PC-9 (cell line): ENCODE data around the gene TNIK. TPM values are rescaled to one million over a fixed set of nuclear protein-coding genes. Genes with fewer than 3 reads are reported as not detected.

Experiments used
- BruUV-seq: library from RNA; stranded (reverse); fragments of 400-500 nt; replicated peaks from 2 replicates; lab custom pipeline; 2021; lab: Mats Ljungman, UMichigan
- CTCF ChIA-PET: fragments of 300-600 bp; sonication (Branson Sonifier 250); formaldehyde crosslinking; loops from one replicate; lab custom pipeline; 2022; ENCODE audit warnings: antibody characterized with exemption; lab: Charles Lee
- POLR2A ChIA-PET: fragments of 300-600 bp; sonication (Branson Sonifier 250); formaldehyde crosslinking; loops from one replicate; lab custom pipeline; 2022; ENCODE audit warnings: antibody characterized with exemption; ENCODE audit not compliant: unreplicated experiment; lab: Charles Lee
- DNase-seq, 2 experiments: peaks; one replicate each; pipeline versions ENCODE4 v3.0.0 to v3.0.0-alpha.2; 2015 to 2022; ENCODE audit warnings: mixed read lengths in 1 of 2
- H2AFZ ChIP-seq: fragments of 200-600 bp; sonication (generic); 2 replicates; pipeline ENCODE4 v1.8.1; 2017; ENCODE audit warnings: antibody characterized with exemption
- H3F3A ChIP-seq: fragments of 200-600 bp; sonication (generic); 2 replicates; pipeline ENCODE4 v1.8.1; 2017; ENCODE audit warnings: antibody characterized with exemption, mild to moderate bottlenecking, low read depth; ENCODE audit not compliant: insufficient read depth
- H3K27ac ChIP-seq: fragments of 200-600 bp; sonication (generic); 2 replicates; pipeline ENCODE4 v1.6.1; 2016; ENCODE audit warnings: mixed run types
- H3K27me3 ChIP-seq: fragments of 200-600 bp; sonication (generic); 2 replicates; pipeline ENCODE4 v1.6.1; 2016; ENCODE audit warnings: low read depth, mixed run types; ENCODE audit not compliant: insufficient read depth
- H3K36me3 ChIP-seq: fragments of 200-600 bp; sonication (generic); 2 replicates; pipeline ENCODE4 v1.6.1; 2016; ENCODE audit warnings: low read depth, mixed run types
- H3K4me1 ChIP-seq: fragments of 200-600 bp; sonication (generic); replicated peaks from 2 replicates; pipeline ENCODE4 v1.6.1; 2016; ENCODE audit warnings: mixed run types; ENCODE audit not compliant: insufficient read depth
- H3K4me2 ChIP-seq: fragments of 200-600 bp; sonication (generic); 2 replicates; pipeline ENCODE4 v1.6.1; 2017; ENCODE audit warnings: mixed run types
- H3K4me3 ChIP-seq: fragments of 200-600 bp; sonication (generic); 2 replicates; pipeline ENCODE4 v1.6.1; 2016; ENCODE audit warnings: mixed run types
- H3K79me2 ChIP-seq: fragments of 200-600 bp; sonication (generic); 2 replicates; pipeline ENCODE4 v1.6.1; 2017; ENCODE audit warnings: low read depth, mixed run types
- H3K9me2 ChIP-seq: fragments of 200-600 bp; sonication (generic); 2 replicates; pipeline ENCODE4 v1.8.1; 2017; ENCODE audit warnings: mild to moderate bottlenecking; ENCODE audit not compliant: insufficient read depth
- H3K9me3 ChIP-seq: fragments of 200-600 bp; sonication (generic); 2 replicates; pipeline ENCODE4 v1.8.1; 2016; ENCODE audit warnings: low read depth; ENCODE audit not compliant: insufficient read depth
- H4K20me1 ChIP-seq: fragments of 200-600 bp; sonication (generic); 2 replicates; pipeline ENCODE4 v1.8.1; 2017; ENCODE audit not compliant: insufficient read depth
- CTCF ChIP-seq: fragments of 200-600 bp; sonication (generic); conservative IDR thresholded peaks from 2 replicates; pipeline ENCODE4 v1.6.1; 2017; ENCODE audit warnings: mixed run types, antibody characterized with exemption, mild to moderate bottlenecking, moderate library complexity
- EZH2 ChIP-seq: fragments of 200-600 bp; sonication (generic); IDR thresholded peaks from 2 replicates; pipeline ENCODE4 v1.8.0; 2017; ENCODE audit warnings: antibody characterized with exemption, low read depth
- intact Hi-C: fragments of 100-400 bp; cut with micrococcal nuclease; formaldehyde crosslinking; loops from one replicate; pipeline ENCODE4 v1.10.0; 2022; ENCODE audit not compliant: unreplicated experiment
- total RNA-seq: library from RNA; stranded (reverse); gene quantifications from 2 replicates; pipeline ENCODE4 v1.2.3, GENCODE V29; 2021

The TNIK gene
- total RNA-seq, 1 experiment from 2014 or later: 30.7 TPM

GRCh38 chr3:171239757-171240503, 220.3 kb downstream of the TNIK start:
- CTCF ChIA-PET: interaction anchor here (0.5 kb wide), 1 partner anchor 364 kb away, joined by 4 read pairs; no protein-coding TSS in a partner anchor
- BruUV-seq: no TSS peak
- H3F3A ChIP-seq: no peaks in the 10 kb centered on the region; the same call in 1 of the 2 replicates
- H3K4me1 ChIP-seq: peaks cover 12% of the 10 kb centered on the region
- no peaks in the 10 kb centered on the region for H3K9me3 ChIP-seq
- no peaks in the 10 kb centered on the region for H4K20me1 ChIP-seq
- H3K79me2 ChIP-seq: no peaks in the 10 kb centered on the region
- H3K9me2 ChIP-seq: no peaks in the 10 kb centered on the region
- no peak overlapping the region for H3K4me3 ChIP-seq
- TF ChIP-seq EZH2: no peak
- no peaks in the 10 kb centered on the region for H3K27me3 ChIP-seq
- H3K36me3 ChIP-seq: no peaks in the 10 kb centered on the region
- no peak overlapping the region for H3K4me2 ChIP-seq
- H3K27ac ChIP-seq: no peak overlapping the region
- intact Hi-C loops: no loop called here
- POLR2A ChIA-PET: no interaction called here
- no peak for DNase-seq
- H2AFZ ChIP-seq: no peak overlapping the region

GRCh38 chr3:171237009-171237385, 223.2 kb downstream of the TNIK start:
- Histone ChIP-seq H2AFZ (no peak overlapping the region), H3K27ac (no peak overlapping the region), H3K4me1 (no peaks in the 10 kb centered on the region), H4K20me1 (no peaks in the 10 kb centered on the region), H3K4me2 (no peak overlapping the region), H3K9me2 (no peaks in the 10 kb centered on the region), H3K9me3 (no peaks in the 10 kb centered on the region), H3K79me2 (no peaks in the 10 kb centered on the region), H3K36me3 (no peaks in the 10 kb centered on the region), H3F3A (no peaks in the 10 kb centered on the region), H3K27me3 (no peaks in the 10 kb centered on the region), H3K4me3 (no peak overlapping the region)
- intact Hi-C loops: no loop called here
- BruUV-seq: no TSS peak
- CTCF ChIA-PET: no interaction called here
- no peak for DNase-seq
- POLR2A ChIA-PET: interaction anchor here (0.7 kb wide), 1 partner anchor 13 kb away, joined by 4 read pairs; no protein-coding TSS in a partner anchor
- TF ChIP-seq CTCF (no peak), EZH2 (no peak)

GRCh38 chr3:171236265-171237008, 223.8 kb downstream of the TNIK start:
- no peak for TF ChIP-seq EZH2
- no peak for TF ChIP-seq CTCF
- H3K36me3 ChIP-seq: no peaks in the 10 kb centered on the region
- no peak overlapping the region for H3K27ac ChIP-seq
- DNase-seq: no peak
- H3K4me3 ChIP-seq: no peak overlapping the region
- no TSS peak for BruUV-seq
- no peaks in the 10 kb centered on the region for H3K9me3 ChIP-seq
- intact Hi-C loops: no loop called here
- no peaks in the 10 kb centered on the region for H4K20me1 ChIP-seq
- ChIA-PET POLR2A (interaction anchor here (0.7 kb wide), 1 partner anchor 13 kb away, joined by 4 read pairs; no protein-coding TSS in a partner anchor), CTCF (no interaction called here)
- H3K79me2 ChIP-seq: no peaks in the 10 kb centered on the region
- H3K9me2 ChIP-seq: no peaks in the 10 kb centered on the region
- H3F3A ChIP-seq: no peaks in the 10 kb centered on the region
- H3K4me2 ChIP-seq: no peak overlapping the region
- no peaks in the 10 kb centered on the region for H3K27me3 ChIP-seq
- no peak overlapping the region for H2AFZ ChIP-seq
- no peaks in the 10 kb centered on the region for H3K4me1 ChIP-seq
